IPS-20b (cell line): ENCODE data around the gene FILIP1.
A peak's percentile ranks its signal among the peaks of the same experiment; 100 is the strongest.

Experiments used
- H3K27ac ChIP-seq: one replicate; pipeline ENCODE4 v1.5.1; 2013; ENCODE audit warnings: low read length
- H3K27me3 ChIP-seq: 2 replicates; pipeline ENCODE4 v1.6.1; 2013; ENCODE audit warnings: mild to moderate bottlenecking, low read length, inconsistent platforms; ENCODE audit not compliant: insufficient read depth
- H3K36me3 ChIP-seq: 2 replicates; pipeline ENCODE4 v1.6.1; 2013; ENCODE audit warnings: low read depth, mild to moderate bottlenecking, inconsistent platforms, low read length, moderate library complexity; ENCODE audit not compliant: insufficient read depth
- H3K4me1 ChIP-seq: 2 replicates; pipeline ENCODE4 v1.6.1; 2013; ENCODE audit warnings: mild to moderate bottlenecking, control low read depth, inconsistent platforms, low read length, moderate library complexity; ENCODE audit not compliant: insufficient read depth
- H3K4me3 ChIP-seq: 2 replicates; pipeline ENCODE4 v1.5.1; 2013; ENCODE audit warnings: mild to moderate bottlenecking, low read length, inconsistent platforms
- H3K9ac ChIP-seq: 2 replicates; pipeline ENCODE4 v1.6.1; 2013; ENCODE audit warnings: low read depth, mild to moderate bottlenecking, inconsistent platforms, low read length, moderate library complexity
- H3K9me3 ChIP-seq: 2 replicates; pipeline ENCODE4 v1.6.1; 2013; ENCODE audit warnings: mild to moderate bottlenecking, low read depth, low read length, inconsistent platforms; ENCODE audit not compliant: insufficient read depth

The FILIP1 gene

DNA sequence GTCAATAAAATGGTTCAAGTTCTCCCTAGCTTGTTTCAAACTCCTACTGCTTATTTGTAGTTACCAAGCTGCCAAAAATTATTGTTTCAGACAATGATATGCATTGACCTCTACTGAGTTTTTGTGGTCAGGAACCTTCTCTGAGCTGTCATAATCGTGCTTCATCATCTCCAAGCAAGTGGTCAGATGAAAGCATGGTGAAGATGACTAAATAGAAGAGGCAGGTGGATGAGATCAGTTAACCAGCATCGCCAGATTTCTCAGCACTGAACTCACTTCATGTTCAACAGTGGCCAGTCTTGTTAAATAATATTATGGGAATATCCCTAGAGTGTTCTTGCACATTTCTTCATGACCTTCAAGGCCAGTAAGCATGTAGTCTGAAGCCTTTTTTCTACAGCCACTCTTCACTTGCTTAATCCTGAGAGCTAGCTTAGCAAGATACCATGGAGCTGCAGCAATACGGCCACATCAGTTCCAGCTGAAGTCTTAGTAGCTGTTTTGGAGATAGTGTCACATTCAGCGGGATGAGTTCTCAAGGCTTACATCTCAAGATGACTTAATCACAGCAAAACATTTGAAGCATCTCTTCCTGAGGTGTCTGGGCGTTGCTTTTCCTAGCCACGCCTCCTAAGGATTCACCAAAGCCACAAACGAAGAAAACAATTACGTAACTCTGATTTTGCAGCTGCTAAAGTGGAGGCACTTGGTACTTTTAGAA is 107.4 kb downstream of the FILIP1 start:
- Histone ChIP-seq H3K9me3 (no peaks in the 10 kb centered on the region), H3K4me3 (no peak overlapping the region), H3K4me1 (peaks cover 7% of the 10 kb centered on the region; the same call in 1 of the 2 replicates), H3K36me3 (no peaks in the 10 kb centered on the region), H3K27me3 (no peaks in the 10 kb centered on the region), H3K9ac (no peak overlapping the region), H3K27ac (no peak overlapping the region)

DNA sequence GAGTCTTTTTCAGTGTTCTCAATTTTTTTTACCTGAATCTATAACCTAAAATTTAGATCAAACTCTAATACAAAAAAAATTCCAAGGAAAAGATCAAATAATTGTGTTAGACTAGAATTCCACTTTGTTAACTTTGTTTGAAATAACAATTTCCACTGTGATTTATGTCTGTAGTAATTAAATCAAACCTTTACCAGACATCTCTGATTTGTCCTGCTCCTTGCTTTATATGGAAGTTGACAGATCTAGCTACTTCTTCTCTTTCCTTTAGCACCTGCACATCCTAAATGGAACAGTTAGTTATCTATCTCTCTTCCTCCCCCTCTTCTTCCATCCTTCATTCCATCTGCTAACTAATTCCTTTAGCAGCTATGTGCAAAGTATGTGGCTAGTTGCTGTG is 109.5 kb downstream of the FILIP1 start:
- no peak overlapping the region for H3K9ac ChIP-seq
- H3K9me3 ChIP-seq = no peaks in the 10 kb centered on the region
- H3K36me3 ChIP-seq = no peaks in the 10 kb centered on the region
- peaks cover 7% of the 10 kb centered on the region; the same call in 1 of the 2 replicates for H3K4me1 ChIP-seq
- H3K27me3 ChIP-seq = no peaks in the 10 kb centered on the region
- H3K27ac ChIP-seq = no peak overlapping the region
- H3K4me3 ChIP-seq = no peak overlapping the region

- Histone ChIP-seq H3K27me3 (no peaks in the 10 kb centered on the region), H3K27ac (no peak overlapping the region), H3K9me3 (no peaks in the 10 kb centered on the region), H3K36me3 (no peaks in the 10 kb centered on the region), H3K4me3 (no peak overlapping the region), H3K4me1 (peaks cover 18% of the 10 kb centered on the region), H3K9ac (no peak overlapping the region)
These were observed 111.0 kb downstream of the FILIP1 start for GRCh38 chr6:75382634-75382900.

DNA sequence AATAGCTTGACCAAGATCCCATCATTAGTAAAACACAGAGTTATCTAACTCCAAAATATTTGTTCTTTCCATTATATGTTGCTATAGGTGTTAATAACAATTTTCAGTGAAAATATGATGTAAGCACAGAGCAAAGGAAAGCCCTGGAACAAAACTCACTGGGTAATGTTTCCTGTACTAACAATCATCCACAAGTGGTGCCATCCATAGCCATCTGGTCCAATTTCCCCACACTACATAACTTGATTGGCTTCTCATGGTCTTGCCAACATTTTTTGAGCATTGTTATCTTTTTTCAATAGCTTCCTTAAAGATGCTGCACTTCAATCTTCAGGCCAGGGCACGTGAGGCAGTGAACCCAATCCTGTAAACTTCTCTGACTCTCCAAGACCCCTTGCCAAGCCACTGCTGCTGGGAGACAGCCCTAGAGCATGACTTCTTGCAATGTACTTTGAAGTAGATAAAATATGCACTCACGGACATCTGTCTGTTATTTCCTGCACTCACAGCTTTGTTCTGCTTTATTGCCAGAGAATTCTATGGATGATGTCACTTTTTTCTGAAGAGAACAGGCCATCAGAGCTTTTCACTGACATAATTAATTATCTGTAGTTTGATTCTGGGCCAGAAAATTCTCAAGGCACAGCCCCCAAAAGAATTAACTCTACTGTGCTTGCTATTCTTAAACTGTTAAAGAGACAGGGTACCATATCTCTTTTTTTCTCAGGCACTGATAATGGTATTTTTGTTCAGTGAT is 111.5 kb downstream of the FILIP1 start:
- peaks cover 23% of the 10 kb centered on the region for H3K4me1 ChIP-seq
- H3K4me3 ChIP-seq = no peak overlapping the region
- no peak overlapping the region for H3K9ac ChIP-seq
- no peaks in the 10 kb centered on the region for H3K36me3 ChIP-seq
- H3K27me3 ChIP-seq = no peaks in the 10 kb centered on the region
- H3K27ac ChIP-seq = no peak overlapping the region
- H3K9me3 ChIP-seq = no peaks in the 10 kb centered on the region

DNA sequence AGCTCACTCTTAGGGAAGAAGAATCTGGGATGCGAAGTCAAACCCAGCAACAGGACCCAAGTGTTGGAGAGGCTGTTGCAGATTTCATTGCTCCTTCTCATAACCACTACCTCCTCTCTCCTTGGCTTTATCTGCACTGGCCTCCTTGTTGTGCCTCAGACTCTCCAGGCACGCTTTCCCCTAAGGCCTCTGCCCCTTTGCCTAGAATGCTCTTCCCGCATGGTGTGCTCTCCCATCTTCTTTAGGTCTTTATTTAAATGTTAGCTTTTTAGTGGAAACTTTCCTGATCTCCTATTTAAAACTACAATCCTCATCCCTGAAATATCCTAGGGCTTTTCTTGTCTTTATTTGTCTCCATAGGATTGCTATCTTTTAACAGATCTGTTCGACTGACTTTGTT is 114.1 kb downstream of the FILIP1 start:
- no peak overlapping the region for H3K27ac ChIP-seq
- no peaks in the 10 kb centered on the region for H3K36me3 ChIP-seq
- no peaks in the 10 kb centered on the region for H3K9me3 ChIP-seq
- no peaks in the 10 kb centered on the region for H3K27me3 ChIP-seq
- no peak overlapping the region for H3K4me3 ChIP-seq
- no peak overlapping the region for H3K9ac ChIP-seq
- peaks cover 48% of the 10 kb centered on the region for H3K4me1 ChIP-seq

DNA sequence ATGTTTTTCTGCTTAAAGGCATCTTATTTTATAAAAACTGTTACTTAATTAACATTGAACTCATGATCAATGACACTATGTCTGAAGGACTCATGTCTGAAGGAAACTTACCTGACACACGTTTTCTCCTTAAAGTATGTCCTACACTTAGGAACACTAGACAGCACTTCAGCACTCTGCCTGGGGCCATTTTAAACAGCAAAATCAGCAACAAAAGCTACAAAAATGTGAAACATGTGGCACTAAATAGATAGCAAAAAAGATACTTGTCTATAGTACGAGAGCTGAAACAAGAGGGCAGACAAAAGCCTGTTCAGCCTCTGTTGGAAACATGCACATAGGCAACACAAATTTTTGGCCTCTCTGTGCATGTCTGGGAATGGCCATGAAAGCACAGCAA is 115.5 kb downstream of the FILIP1 start:
- no peaks in the 10 kb centered on the region for H3K36me3 ChIP-seq

DNA sequence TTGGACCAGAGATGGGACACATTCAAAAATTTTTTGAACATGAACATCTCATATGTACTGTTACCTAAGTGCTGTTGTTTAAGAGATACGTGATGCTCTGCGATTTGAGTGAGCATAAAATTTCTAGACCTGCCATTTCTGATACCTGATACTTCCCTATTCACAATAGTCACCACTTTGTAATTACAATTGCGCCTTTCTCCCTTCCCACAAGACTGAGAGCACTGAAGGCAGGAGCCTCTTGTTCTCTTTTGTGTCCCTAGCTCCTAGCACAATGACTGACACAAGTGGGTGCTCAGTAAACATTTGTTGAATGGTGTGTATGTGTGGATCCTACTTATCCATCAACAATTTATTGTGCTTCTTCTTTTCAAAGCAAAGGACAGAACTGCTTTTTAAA is 116.2 kb downstream of the FILIP1 start:
- Histone ChIP-seq H3K4me1 (peaks cover 42% of the 10 kb centered on the region), H3K4me3 (peak overlapping the region; percentile 18; the same call in 1 of the 2 replicates), H3K27me3 (no peaks in the 10 kb centered on the region), H3K27ac (no peak overlapping the region), H3K9me3 (no peaks in the 10 kb centered on the region), H3K9ac (peak overlapping the region; percentile 3; the same call in 1 of the 2 replicates), H3K36me3 (no peaks in the 10 kb centered on the region)

More for the DNA sequence above, 115.5 kb downstream of the FILIP1 start:
- Histone ChIP-seq H3K4me3 (no peak overlapping the region), H3K9ac (no peak overlapping the region), H3K9me3 (no peaks in the 10 kb centered on the region), H3K27ac (no peak overlapping the region), H3K27me3 (no peaks in the 10 kb centered on the region), H3K4me1 (peaks cover 49% of the 10 kb centered on the region)

GRCh38 chr6:75376347-75377024 is 117.1 kb downstream of the FILIP1 start:
- Histone ChIP-seq H3K9ac (peak overlapping the region; percentile 3; the same call in 1 of the 2 replicates), H3K36me3 (no peaks in the 10 kb centered on the region), H3K4me3 (no peak overlapping the region), H3K27ac (no peak overlapping the region), H3K9me3 (no peaks in the 10 kb centered on the region), H3K27me3 (no peaks in the 10 kb centered on the region), H3K4me1 (peaks cover 41% of the 10 kb centered on the region)

DNA sequence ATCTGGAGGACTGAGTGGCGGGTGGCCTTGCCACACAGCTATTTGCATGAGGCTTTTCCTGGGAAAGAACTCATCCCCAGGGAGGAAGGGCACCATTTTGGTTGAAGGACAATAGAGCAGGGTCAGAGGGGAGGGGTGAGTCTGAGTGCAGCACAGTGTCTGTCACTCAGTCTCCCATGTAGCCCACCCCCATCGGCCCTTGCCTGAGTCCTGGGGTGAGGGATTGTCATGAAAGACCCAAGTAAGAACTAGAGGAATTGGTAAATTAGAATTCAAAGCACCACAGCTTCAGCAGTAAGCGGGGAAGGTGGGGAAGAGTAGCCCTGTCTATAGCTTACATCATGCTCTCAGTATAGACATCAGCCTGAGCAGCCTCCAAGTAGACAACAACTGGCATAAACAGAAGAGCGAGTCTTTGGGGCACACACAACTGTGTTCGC is 118.6 kb downstream of the FILIP1 start:
- Histone ChIP-seq H3K9me3 (no peaks in the 10 kb centered on the region), H3K4me1 (peaks cover 44% of the 10 kb centered on the region), H3K9ac (peak overlapping the region; percentile 43; the same call in 1 of the 2 replicates), H3K4me3 (peak overlapping the region; percentile 10; the same call in 1 of the 2 replicates), H3K27ac (no peak overlapping the region), H3K27me3 (no peaks in the 10 kb centered on the region), H3K36me3 (no peaks in the 10 kb centered on the region)

GRCh38 chr6:75372884-75373283 is 120.7 kb downstream of the FILIP1 start:
- H3K4me3 ChIP-seq = no peak overlapping the region
- H3K27me3 ChIP-seq = no peaks in the 10 kb centered on the region
- peaks cover 42% of the 10 kb centered on the region for H3K4me1 ChIP-seq

GRCh38 chr6:75370011-75370410 is 123.6 kb downstream of the FILIP1 start:
- H3K27ac ChIP-seq = no peak overlapping the region
- H3K4me3 ChIP-seq = no peak overlapping the region
- no peak overlapping the region for H3K9ac ChIP-seq
- H3K36me3 ChIP-seq = no peaks in the 10 kb centered on the region
- no peaks in the 10 kb centered on the region for H3K9me3 ChIP-seq
- H3K4me1 ChIP-seq = peaks cover 14% of the 10 kb centered on the region
- no peaks in the 10 kb centered on the region for H3K27me3 ChIP-seq

More at GRCh38 chr6:75372884-75373283, 120.7 kb downstream of the FILIP1 start:
- H3K9me3 ChIP-seq = no peaks in the 10 kb centered on the region
- H3K36me3 ChIP-seq = no peaks in the 10 kb centered on the region
- no peak overlapping the region for H3K27ac ChIP-seq
- no peak overlapping the region for H3K9ac ChIP-seq
